ENCODE data around the gene CHP2. TPM values are rescaled to one million over a fixed set of nuclear protein-coding genes. Genes with fewer than 3 reads are reported as not detected.

The CHP2 gene
- total RNA-seq, 1 donor from 2014 or later: not detected

Other genes with a start within 250 kb of the CHP2 start
- gene GGA2, start 244.5 kb upstream of the CHP2 start, total RNA-seq: 15.8 and 33.8 TPM in 2 replicates
- 37.2 and 45.3 TPM in 2 replicates for gene EARS2, start 197.7 kb upstream of the CHP2 start, total RNA-seq
- 107 and 193 TPM in 2 replicates for gene UBFD1, start 197.3 kb upstream of the CHP2 start, total RNA-seq
- gene NDUFAB1, start 158.7 kb upstream of the CHP2 start, total RNA-seq: 22.2 and 43.6 TPM in 2 replicates
- gene PALB2, start 113.7 kb upstream of the CHP2 start, total RNA-seq: 12.5 and 15.4 TPM in 2 replicates
- gene DCTN5, start 113.6 kb upstream of the CHP2 start, total RNA-seq: 64.8 and 123 TPM in 2 replicates
- gene PLK1, start 76.1 kb upstream of the CHP2 start, total RNA-seq: 0.99 and 8.0 TPM in 2 replicates
- 0.15 TPM in 1 of 2 replicates, not detected in the other for gene ERN2, start 41.8 kb upstream of the CHP2 start, total RNA-seq
- gene PRKCB, start 81.0 kb downstream of the CHP2 start, total RNA-seq: not detected in 2 replicates

Data from renal cortical epithelial cell (primary cell).